ENCODE data around the gene HBEGF.
"Not testable (repeated sequence)": the region's sequence is repeated elsewhere in the genome, so short reads cannot be mapped to it uniquely, and the experiment has no call there.

Gene HBEGF

DNA sequence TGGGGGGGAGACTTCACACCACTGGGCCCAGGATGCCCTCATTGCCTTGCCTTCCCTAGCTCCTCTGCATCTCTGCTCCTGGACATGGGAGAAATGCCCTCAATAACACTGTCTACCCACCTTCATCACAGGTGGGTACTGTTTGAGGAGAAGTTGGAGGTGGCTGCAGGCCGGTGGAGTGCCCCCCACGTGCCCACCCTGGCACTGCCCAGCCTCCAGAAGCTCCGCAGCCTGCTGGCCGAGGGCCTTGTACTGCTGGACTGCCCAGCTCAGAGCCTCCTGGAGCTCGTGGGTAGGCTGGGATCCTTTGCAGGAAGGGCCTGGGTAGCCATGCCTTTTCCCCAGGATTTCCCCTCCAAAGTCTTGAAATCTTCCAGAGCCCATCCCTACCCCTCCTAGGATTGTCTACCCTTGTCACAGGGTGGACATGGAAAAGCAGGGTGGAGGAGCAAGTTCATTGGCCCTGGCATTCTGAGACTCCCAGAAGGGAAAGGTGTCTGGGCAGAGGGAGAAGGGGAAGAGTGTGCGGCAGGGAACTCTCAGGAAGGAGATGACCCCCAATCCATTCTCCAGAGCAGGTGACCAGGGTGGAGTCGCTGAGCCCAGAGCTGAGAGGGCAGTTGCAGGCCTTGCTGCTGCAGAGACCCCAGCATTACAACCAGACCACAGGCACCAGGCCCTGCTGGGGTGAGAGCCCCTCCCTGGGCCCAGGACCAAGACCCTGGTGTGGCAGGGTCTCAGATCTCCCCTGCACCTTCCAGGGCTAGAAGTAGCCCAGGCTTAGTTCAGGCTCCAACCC lies 14.5 kb upstream of the HBEGF start:
- DNase-seq: no peak

DNA sequence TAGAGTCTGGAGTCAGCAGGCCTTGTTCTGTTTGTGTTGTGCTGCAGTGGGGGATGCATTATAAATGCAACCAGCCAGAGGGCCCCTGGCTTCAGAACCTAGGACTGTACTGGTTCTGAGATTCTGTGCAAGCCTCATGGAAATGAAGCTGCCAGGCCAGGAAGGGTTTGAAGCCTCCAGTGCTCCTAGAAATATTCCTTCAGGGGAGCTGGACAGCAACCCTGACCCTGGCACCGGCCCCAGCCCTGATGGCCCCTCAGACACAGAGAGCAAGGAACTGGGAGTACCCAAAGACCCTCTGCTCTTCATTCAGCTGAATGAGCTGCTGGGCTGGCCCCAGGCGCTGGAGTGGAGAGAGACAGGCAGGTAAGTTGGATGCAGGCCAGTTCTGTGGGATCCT lies 13.7 kb upstream of the HBEGF start, which contains the start of gene SLC4A9:
SLC4A9 (plus strand) TSS at position 94 of the 400 bp plus-strand sequence; CDS start at position 137, 43 bp downstream.
- no peak for DNase-seq

DNA sequence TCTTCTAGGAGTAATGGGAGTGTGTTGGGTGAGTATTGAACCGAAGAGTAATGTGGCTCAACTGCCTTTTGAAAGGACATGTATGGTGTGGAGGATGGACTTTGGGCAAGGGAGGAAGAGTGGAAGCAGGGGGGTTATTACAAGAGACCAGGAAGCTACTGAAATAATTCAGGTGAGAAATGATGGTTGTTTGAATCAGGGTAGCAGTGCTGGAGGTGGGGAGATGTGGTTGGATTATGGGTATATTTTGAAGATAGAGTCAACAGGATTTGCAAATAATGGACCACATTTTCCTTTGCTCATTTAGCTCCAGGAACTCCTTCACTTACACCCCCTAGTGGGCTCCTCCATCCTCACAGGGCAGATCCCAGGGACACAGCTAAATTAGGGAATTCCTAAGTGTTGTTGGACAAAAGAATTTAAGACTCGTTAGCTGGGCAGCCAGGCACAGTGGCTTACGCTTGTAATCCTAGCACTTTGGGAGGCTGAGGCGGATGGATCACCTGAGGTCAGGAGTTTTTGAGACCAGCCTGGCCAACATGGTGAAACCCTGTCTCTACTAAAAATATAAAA lies 12.4 kb upstream of the HBEGF start:
- DNase-seq: no peak

DNA sequence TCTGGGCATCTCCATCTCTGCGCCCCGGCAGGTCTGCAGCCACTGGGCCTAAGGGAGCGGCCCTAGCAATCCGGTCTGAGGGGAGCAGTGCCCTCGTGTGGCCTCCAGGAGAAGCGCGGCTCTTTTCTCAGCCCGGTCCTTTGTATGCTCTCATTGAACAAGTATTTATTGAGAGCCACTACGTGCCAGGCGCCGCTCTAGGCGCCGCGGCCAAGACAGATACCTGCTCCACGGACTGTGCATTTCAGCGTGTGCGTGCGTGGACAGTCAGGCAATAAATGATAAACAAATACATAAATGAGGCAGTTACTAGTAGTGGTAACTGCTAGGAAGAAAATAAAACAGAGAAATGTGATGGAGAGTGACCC lies 11.3 kb upstream of the HBEGF start:
- DNase-seq: peak; percentile 90

DNA sequence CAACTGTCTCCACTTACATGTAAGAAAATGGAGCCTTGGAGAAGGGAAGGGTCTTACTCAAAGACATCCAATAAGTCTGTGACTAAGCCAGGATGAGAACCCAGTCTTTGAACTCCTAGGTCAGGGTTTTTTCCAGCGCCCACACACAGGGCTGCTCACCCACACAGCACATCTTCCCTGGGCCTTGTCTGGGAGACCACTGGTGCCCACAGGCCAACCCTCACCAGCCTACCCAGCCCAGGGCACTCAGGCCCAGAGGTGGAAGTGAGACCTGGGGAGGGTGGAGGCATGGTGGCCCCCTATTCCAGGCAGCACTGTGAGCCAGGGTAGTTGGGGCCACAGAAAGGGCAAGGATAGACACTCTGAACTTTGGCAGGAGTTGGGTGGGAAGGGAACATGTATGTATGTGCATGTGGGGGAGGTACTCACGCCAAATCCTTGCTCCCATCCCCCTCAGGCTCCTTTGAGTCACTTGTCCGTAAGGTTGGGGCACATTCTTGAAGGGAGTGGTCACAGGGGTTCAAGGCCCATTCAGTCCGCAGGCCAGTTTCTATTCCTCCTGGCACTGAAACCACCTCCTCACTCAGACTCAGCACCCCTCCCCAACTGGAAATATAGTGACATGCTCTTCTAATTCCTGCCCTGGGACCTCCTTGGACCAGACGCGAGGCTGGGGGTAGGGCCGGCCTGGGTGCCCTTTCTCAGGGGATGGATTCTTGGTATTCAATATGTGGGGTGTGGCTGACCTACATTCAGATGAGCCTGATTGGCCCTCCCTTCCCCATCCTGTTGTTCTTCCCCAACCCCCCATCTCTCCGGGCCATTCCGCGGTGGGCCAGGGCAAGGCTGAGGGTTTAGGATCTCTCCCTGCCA lies 10.7 kb upstream of the HBEGF start:
- DNase-seq: no peak

DNA sequence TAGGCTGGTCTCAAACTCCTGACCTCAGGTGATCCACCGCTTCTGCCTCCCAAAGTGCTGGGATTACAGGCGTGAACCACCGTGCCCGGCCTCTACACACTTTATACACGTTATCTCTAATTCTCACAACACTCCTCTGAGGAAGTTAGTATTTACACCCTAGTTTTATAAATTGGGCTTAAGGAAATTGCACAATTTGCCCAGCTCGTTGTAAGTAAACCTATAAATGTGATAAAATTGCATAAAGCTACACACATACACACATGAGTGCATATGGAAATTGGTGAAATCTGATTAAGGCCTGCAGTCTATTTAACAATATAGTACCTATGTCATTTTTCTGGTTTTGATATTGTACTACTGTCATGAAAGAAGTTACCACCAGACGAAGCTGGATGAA lies 9.1 kb upstream of the HBEGF start:
- no peak for DNase-seq

DNA sequence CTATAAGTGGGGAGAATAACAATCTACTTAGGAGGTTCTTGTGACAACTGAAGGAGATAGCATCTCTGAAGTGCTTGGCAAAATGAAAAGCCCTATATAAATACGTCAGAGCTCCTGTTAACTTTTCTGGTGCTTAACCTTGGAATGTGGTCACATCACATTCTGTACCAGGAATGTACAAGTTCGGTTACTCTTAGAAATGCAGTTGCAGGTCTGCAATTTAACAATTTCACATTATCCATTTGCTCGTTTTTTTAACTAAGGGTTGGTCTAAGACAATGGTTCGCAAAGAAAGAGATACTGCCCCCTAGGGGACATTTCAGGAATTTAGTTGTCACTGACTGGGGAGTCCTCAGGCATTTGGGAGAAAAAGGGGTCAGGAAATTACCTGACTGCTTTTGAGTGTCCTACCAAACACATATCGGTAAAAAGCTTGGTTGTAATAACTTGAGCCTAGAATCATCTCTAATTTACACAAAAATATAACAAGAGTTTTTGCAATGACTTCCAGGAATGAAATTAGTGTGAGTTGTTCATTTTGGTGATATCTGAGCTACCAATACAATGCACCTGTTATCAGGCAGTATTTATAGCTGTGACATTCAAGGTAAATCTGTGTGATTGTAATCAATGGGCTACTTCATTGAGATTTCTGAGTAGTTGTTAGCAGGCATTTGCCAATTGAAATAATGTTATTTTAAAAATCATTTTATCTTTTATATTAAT lies 5.4 kb upstream of the HBEGF start:
- peak; percentile 88 for DNase-seq

DNA sequence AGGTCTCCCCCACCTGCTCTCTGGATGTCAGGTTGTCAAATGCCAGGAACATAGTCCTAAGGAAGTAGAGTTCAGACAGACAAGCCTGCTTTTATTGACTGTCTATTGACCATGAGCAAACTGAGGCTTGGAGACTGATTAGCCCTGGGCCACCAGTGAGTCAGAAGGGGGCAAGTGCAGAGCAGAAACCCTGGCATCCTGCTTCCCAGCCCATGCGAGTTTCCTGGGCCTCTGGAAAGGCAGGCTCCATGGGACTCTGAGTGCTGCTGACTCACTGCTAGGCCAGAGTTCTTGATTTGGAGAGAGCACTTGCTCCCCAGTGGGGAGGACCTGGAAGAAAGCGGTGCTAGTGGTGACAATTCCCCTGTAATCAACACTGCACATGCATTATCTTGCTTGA lies 2.8 kb upstream of the HBEGF start:
- no peak for DNase-seq

DNA sequence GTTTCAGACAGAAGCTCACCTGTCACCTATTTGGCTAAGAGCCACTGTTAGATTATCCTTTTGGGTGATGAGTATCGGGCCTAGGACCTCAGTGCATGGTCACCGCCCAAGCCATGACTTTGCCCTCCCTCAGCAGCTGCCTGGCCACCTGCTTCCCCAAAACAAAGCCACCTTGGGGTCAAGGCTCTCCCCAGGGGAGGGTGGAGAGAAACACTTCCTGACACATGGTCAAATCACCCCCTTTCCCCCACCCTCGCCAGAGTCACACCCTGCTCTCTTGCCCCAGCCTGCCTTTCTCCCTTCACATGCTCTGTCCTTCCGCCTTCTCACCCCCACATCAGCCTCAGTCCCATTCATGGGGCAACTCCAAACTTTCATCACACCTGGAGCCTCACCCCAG lies 1.7 kb upstream of the HBEGF start:
- no peak for DNase-seq

DNA sequence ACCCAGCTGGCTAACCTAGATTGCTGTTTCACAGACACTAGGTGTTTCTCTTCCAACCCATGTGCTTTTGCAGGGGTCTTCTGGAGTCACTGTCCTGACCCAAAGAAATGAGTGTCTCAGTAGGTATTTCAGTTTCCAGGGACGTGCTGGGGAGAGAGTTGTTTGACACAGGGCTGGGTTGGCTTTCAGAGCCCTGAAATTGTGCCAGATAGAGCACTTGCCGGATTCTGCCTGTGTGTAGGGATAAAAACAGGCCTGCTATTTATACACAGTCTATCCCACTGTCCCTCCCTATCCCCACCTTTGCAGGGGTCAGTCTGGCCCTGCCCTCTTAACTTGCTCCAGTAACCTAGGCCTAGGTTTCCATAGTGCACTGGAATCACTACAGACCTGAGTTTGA lies 957 bp upstream of the HBEGF start:
- no peak for DNase-seq

DNA sequence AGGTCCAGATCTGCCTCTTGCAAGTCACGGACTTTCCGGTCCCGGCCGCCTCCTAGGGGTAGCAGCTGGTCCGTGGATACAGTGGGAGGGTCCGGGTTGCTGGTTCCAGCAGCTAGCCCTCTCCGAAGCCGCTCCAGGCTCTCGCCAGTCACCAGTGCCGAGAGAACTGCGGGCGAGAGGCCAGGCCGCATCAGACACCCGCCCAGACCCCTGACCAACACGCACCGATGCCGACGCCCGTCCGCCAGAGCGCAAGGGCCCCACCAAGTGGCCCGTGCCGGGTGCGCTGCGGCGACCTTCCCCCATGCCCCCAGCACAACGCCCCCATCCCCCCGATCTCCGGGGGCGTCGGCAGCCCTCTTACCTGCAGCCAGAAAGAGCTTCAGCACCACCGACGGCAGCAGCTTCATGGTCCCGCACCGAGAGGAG lies 470 bp downstream of the HBEGF start:
- DNase-seq: no peak

DNA sequence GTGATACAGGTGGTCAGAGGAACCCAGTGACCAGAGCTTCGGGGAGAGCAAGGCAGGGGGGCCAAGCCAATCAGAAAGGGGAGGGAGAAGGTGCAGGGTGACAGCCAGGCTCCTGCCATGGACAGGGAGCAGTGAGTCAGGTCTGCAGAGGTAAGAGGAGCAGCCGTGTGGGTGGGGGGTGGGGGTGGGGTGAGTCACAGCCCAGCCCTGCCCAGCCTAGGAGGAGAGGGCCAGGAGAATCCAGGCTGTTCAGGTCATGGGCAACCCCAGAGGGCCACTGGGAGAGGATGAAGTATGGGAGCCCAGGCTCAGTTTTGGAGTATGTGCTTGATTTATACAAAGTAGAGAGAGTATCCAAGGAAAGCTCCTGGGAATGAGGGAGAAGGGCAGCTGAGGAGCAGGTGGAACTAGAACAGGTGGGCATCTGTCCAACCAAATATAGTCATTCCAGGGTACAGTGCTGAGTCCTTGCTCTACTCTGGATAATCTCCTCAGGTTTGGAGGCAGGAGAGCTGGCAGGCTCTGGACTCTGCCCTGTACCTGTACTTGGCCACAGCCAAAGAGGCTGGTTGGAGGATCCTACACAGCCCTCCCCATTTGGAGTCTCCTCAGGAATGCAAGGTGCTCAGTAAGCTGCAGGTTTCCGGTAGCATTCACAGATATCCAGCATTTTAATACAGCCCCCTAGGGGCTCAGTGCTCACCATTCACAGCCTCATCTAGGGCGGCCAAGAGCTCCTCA lies 1.6 kb downstream of the HBEGF start:
- DNase-seq: no peak

DNA sequence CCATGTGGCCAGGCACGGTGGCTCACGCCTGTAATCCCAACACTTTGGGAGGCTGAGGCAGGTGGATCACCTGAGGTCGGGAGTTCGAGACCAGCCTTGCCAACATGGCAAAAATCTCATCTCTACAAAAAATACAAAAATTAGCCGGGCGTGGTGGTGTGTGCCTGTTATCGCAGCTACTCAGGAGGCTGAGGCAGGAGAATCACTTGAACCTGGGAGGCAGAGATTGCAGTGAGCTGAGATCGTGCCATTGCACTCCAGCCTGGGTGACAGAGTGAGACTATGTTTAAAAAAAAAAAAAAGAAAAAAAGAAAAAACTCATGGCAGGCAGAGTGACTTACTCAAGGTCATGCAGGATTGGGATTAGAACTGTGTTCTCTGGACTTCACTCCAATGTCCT lies 2.6 kb downstream of the HBEGF start:
- DNase-seq: not testable (repeated sequence)

DNA sequence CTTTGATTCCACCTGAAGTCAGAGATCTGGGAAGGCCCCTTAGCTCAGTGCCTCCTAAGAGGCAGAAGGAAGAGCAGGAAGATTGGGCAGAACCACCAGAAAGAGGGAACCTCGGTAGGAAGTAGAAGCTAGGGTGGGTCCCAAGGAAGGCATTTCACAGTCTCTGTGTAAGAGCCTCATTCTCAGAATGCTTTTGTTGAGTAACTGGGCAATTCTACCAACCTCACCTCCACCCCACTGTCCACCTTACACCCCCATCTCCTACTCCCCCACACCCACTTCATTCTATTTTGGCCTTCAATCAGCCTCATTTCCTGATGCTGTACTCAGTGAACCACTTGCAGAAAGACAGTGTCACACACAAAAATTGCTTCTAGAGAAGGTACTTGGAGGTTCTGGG lies 3.5 kb downstream of the HBEGF start:
- DNase-seq: no peak

DNA sequence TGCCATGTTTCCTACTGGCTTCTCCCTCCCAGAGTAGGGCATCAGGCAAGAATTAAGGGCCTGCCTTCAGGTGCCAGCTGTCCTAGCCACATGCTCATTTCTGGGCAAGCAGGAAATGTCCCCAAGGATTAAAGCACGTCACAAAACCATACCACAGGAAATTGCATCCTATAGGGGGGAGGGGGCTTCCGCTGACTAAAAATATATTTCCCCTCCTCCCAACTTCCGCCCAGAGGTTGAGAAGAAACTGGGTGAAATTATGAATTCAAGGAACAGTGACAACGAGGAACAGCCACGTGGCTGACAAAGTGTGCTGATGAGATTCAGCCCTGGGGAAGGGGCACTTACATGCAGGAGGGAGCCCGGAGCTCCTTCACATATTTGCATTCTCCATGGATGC lies 4.1 kb downstream of the HBEGF start:
- no peak for DNase-seq

DNA sequence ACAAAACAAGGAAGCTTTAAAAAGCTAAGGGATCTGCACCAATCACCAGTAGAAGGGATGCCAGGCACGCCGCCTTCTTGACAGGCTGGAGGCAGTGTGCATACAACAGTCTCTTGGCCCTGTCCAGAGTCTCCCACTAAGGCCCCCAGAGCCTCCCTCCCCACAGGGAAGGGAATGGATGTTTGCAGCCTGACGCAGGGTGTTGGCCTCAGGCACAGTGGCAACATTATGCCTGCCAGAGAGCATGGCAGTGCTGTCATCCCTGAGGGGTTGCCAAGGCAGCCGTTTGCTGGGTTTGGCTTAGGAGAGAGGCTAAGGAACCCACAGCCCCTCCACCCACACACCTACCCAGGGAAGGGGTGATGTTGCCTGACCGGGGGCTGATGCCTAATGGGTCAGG lies 4.8 kb downstream of the HBEGF start:
- DNase-seq: no peak

DNA sequence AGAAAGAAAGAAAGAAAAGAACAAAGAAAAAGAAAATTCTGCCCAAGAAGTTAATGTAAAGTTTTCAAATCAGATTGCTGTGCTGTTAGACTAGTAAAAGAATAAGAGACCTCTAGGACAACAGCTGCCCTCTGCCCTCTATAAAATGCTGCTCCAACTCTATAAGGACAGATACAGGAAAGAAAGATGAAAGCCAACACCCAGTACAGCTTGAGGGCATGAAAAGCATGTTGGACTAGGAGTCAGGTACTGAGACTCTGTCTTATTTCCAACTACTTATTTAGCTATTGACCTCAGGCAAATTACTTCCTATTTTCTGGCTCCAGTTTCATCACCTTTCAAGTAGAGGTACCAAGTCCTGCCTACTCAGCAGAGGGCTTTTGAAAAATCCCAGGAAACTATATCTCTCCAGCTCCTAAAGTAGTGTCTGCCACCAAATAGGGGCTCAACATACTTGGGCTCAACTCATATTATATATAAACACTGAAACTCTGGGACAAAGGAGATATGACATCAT lies 5.7 kb downstream of the HBEGF start:
- DNase-seq: no peak

DNA sequence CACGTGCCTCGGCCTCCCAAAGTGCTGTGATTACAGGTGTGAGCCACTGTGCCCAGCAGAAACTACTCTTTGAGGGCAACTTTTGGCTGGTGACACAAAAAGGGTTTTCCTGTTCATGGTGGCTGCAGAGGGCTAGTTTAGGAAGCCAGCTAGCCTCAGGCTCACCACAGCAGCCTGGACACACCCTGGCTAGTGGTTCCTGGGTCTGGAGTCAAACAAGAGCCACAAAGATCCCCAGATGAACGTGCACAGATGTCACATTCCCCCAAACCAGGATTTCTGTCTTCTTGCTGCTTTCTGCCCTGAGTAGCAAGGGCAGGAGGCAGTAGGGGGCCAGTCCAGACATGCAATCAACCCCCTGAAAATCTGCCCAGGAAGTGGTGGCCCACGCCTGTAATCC lies 6.8 kb downstream of the HBEGF start:
- DNase-seq: no peak

DNA sequence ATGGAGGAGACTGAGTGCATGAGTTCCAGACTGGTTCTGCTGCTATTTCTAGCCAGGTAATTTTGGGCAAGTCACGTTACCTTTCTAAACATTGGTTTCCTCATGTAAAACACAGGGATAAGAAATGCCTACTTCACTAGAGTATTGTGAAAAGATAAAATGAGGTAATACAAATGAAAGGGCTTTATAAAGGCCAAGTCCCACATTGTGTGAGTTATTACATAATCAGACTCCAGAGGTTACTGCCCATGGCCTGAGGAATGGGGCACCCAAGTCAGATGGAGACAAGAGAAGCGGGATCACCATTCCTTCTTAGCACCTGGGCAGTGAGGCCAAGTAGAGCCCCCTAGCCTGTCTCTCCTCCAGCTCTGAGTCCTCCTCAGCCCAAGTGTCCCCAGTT lies 7.5 kb downstream of the HBEGF start:
- DNase-seq: no peak

DNA sequence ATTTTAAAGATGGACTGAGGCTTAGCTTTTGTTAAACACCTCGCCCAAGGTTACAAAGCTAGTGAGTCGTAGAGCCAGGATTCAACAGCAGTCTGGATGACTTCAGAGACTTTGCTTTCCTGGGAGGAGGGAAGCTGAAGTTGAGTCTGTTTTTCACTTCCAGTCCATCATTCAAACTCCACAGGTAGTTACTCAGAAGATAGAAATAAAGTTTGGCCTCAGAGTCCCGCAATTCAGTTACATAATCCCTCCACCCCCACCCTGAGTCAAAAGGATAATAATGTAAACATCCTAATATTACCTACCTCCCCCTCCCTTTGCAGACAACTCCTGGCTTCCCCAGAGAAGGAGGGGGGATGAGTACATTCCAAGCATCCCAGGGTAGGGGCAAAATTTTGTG lies 8.1 kb downstream of the HBEGF start:
- no peak for DNase-seq

DNA sequence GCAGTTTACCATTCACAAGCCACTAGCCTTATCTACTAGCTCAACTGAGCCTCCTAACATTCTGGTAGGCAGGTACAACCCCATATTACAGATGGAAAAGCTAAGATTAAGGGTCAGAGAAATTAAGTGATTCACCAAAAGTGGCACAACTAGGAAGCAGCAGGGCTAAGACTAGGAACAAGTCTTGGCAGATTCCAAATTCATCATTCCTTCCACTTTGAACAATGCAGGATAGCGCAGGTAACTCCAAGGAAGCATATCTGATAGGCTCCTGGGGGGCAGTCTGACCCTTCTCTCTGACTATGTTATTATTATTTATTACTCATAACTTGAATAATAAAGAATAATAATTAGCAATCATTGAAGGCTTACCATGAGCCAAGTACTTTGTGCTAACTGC lies 8.5 kb downstream of the HBEGF start:
- DNase-seq: no peak

DNA sequence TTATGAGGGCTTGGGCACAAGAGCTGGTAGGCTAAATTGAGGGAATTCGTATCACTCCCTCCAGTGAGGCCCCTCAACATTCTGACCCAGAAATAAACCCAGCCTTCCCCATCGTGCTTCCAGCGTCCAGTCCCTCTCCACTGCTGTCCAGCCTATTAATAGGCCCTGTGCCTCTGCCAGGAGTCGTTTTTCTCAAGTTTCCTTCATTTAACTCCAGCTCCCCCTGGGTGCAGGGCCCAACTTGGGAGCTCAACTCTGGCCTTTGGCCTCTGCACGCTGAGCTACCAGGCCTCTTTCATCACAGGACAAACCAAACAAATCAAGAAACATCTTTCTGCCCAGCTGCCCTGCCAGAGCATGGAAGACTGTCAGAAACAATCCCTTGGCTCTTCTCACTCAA lies 10.0 kb downstream of the HBEGF start:
- no peak for DNase-seq
